ENCODE measurements around the gene OTOG. TPM values are rescaled to one million over a fixed set of nuclear protein-coding genes. Genes with fewer than 3 reads are reported as not detected.

Gene OTOG
- total and polyA plus RNA-seq, 11 donors: not detected

- Histone ChIP-seq H3K36me3 (no peaks in the 10 kb centered on the region), H3K4me1 (no peaks in the 10 kb centered on the region), H3K4me3 (no peak overlapping the region), H3K27ac (no peak overlapping the region), H3K9me3 (no peaks in the 10 kb centered on the region), H3K27me3 (no peaks in the 10 kb centered on the region)
- DNase-seq: no peak
- 68 to 74% (median 71%) methylated on average over 4 of the region's 4 CpGs for WGBS, 4 donors
- ATAC-seq: no peak
- TF ChIP-seq POLR2A (IDR thresholded peaks at IDR 0.05) (no peak), CTCF (IDR thresholded peaks at IDR 0.05) (no peak)
- intact Hi-C loops (cut with DNase I): no loop called here
Measured at GRCh38 chr11:17637901-17638300, 90.8 kb downstream of the OTOG start.

- WGBS, 4 donors: 79 to 91% (median 79%) methylated on average over 6 to 9 of the region's 9 CpGs
- Histone ChIP-seq H3K27me3 (no peaks in the 10 kb centered on the region), H3K4me1 (no peaks in the 10 kb centered on the region), H3K9me3 (no peaks in the 10 kb centered on the region), H3K27ac (no peak overlapping the region), H3K4me3 (no peak overlapping the region), H3K36me3 (no peaks in the 10 kb centered on the region)
- no peak for TF ChIP-seq POLR2A (IDR thresholded peaks at IDR 0.05)
- TF ChIP-seq CTCF (IDR thresholded peaks at IDR 0.05): no peak
- DNase-seq (no peak), ATAC-seq (no peak)
- intact Hi-C loops (cut with DNase I): no loop called here
Measured at GRCh38 chr11:17638311-17638710, 91.3 kb downstream of the OTOG start.

- whole genome bisulfite sequencing, 4 donors: 77 to 89% (median 86%) methylated on average over 3 to 4 of the region's 4 CpGs
- Histone ChIP-seq H3K27ac (no peak overlapping the region), H3K4me3 (no peak overlapping the region), H3K9me3 (no peaks in the 10 kb centered on the region), H3K27me3 (no peaks in the 10 kb centered on the region), H3K4me1 (no peaks in the 10 kb centered on the region), H3K36me3 (no peaks in the 10 kb centered on the region)
- DNase-seq (no peak), ATAC-seq (no peak)
- TF ChIP-seq POLR2A (IDR thresholded peaks at IDR 0.05) (no peak), CTCF (IDR thresholded peaks at IDR 0.05) (no peak)
- intact Hi-C loops (cut with DNase I): no loop called here
Measured at GRCh38 chr11:17639091-17639490, 92.0 kb downstream of the OTOG start.

GRCh38 chr11:17639781-17640180, 92.7 kb downstream of the OTOG start:
- TF ChIP-seq CTCF (IDR thresholded peaks at IDR 0.05) (no peak), POLR2A (IDR thresholded peaks at IDR 0.05) (no peak)
- DNase-seq: no peak
- 76 to 87% (median 81%) methylated on average over 2 of the region's 2 CpGs for WGBS, 4 donors
- H3K9me3 ChIP-seq: no peaks in the 10 kb centered on the region
- no peak overlapping the region for H3K27ac ChIP-seq
- intact Hi-C loops (cut with DNase I): no loop called here
- ATAC-seq: no peak
- no peaks in the 10 kb centered on the region for H3K27me3 ChIP-seq
- no peaks in the 10 kb centered on the region for H3K36me3 ChIP-seq
- no peaks in the 10 kb centered on the region for H3K4me1 ChIP-seq
- no peak overlapping the region for H3K4me3 ChIP-seq
